H1 (cell line): ENCODE data around the gene JMJD1C. TPM values are rescaled to one million over a fixed set of nuclear protein-coding genes. Genes with fewer than 3 reads are reported as not detected.

Experiments
- CTCF ChIA-PET: fragments of 300-600 bp; sonication (Branson Sonifier 250); formaldehyde crosslinking; loops from one replicate; lab custom pipeline; 2021; ENCODE audit not compliant: partially characterized antibody; lab: Charles Lee
- POLR2A ChIA-PET: fragments of 300-600 bp; sonication (Branson Sonifier 250); formaldehyde crosslinking; loops from one replicate; lab custom pipeline; 2021; ENCODE audit warnings: inconsistent platforms; ENCODE audit not compliant: partially characterized antibody; lab: Charles Lee
- DNase-seq, 2 experiments: peaks; one replicate each; pipeline versions ENCODE4 v3.0.0 to v3.0.0-alpha.2; 2010 to 2022; ENCODE audit warnings: low spot score in 2 of 2, low read depth in 1 of 2, mixed read lengths in 1 of 2
- FAIRE-seq: peaks from 2 replicates; lab custom pipeline; 2011; peaks lifted over from hg19 to GRCh38; lab: Jason Lieb, UNC
- H2AFZ ChIP-seq: 2 replicates; pipeline ENCODE4 v1.8.1; 2012; ENCODE audit warnings: low read length, inconsistent platforms
- H2AK5ac ChIP-seq: 2 replicates; pipeline ENCODE4 v1.6.1; 2013; ENCODE audit warnings: low read depth, low read length
- H2BK120ac ChIP-seq: replicated peaks from 2 replicates; pipeline ENCODE3; 2013; ENCODE audit warnings: low read depth, low read length, inconsistent platforms
- H2BK12ac ChIP-seq: 2 replicates; pipeline ENCODE4 v1.6.1; 2013; ENCODE audit warnings: low read depth, low read length
- H2BK15ac ChIP-seq: 2 replicates; pipeline ENCODE4 v1.6.1; 2013; ENCODE audit warnings: low read length
- H2BK20ac ChIP-seq: 2 replicates; pipeline ENCODE4 v1.6.1; 2013; ENCODE audit warnings: low read length
- H2BK5ac ChIP-seq: 2 replicates; pipeline ENCODE4 v1.6.1; 2013; ENCODE audit warnings: low read depth, low read length
- H3K14ac ChIP-seq: 2 replicates; pipeline ENCODE4 v1.6.1; 2013; ENCODE audit warnings: inconsistent platforms; ENCODE audit not compliant: insufficient read length
- H3K18ac ChIP-seq: 2 replicates; pipeline ENCODE4 v1.6.1; 2013; ENCODE audit warnings: low read length; ENCODE audit errors: extremely low read depth
- H3K23ac ChIP-seq: 2 replicates; pipeline ENCODE4 v1.6.1; 2013; ENCODE audit warnings: inconsistent platforms; ENCODE audit not compliant: insufficient read length
- H3K23me2 ChIP-seq: 2 replicates; pipeline ENCODE4 v1.6.1; 2013; ENCODE audit warnings: low read depth, low read length
- H3K27ac ChIP-seq: 2 replicates; pipeline ENCODE4 v1.6.1; 2011; ENCODE audit warnings: low read depth, low read length, inconsistent platforms
- H3K27me3 ChIP-seq, 4 experiments: replicated peaks in 1 of 4; 1 replicate in 1 of 4; 2 replicates in 3 of 4; pipeline versions ENCODE4 v1.6.1 to v1.8.1; 2011 to 2013; ENCODE audit warnings: low read length in 3 of 4, mild to moderate bottlenecking in 3 of 4, inconsistent platforms in 2 of 4, mixed read lengths in 2 of 4, moderate library complexity in 1 of 4; ENCODE audit not compliant: control insufficient read depth in 3 of 4, insufficient read depth in 3 of 4; ENCODE audit errors: extremely low read depth in 1 of 4
- H3K36me3 ChIP-seq, 4 experiments: 2 replicates each; pipeline versions ENCODE4 v1.6.1 to v1.8.1; 2011 to 2013; ENCODE audit warnings: mild to moderate bottlenecking in 4 of 4, low read length in 3 of 4, moderate library complexity in 2 of 4, control low read depth in 1 of 4, inconsistent platforms in 1 of 4; ENCODE audit not compliant: insufficient read depth in 4 of 4, control insufficient read depth in 2 of 4
- H3K4ac ChIP-seq: replicated peaks from 2 replicates; pipeline ENCODE3; 2013; ENCODE audit warnings: low read length, low read depth, mixed read lengths, inconsistent platforms; ENCODE audit not compliant: insufficient read length
- H3K4me1 ChIP-seq, 4 experiments: replicated peaks in 1 of 4; 1 replicate in 1 of 4; 2 replicates in 3 of 4; pipeline versions ENCODE4 v1.6.1 to v1.8.1; 2011 to 2013; ENCODE audit warnings: low read length in 3 of 4, inconsistent platforms in 2 of 4, mixed read lengths in 1 of 4; ENCODE audit not compliant: insufficient read depth in 4 of 4, control insufficient read depth in 3 of 4
- H3K4me2 ChIP-seq, 2 experiments: 2 replicates each; pipeline versions ENCODE4 v1.6.1 to v1.8.1; 2011 to 2013; ENCODE audit warnings: low read depth in 2 of 2, low read length in 2 of 2, control low read depth in 1 of 2, inconsistent platforms in 1 of 2, mild to moderate bottlenecking in 1 of 2; ENCODE audit not compliant: insufficient read depth in 1 of 2
- H3K4me3 ChIP-seq, 4 experiments: fragments of 200-600, 300-600 bp in 1 of 4; sonication (generic), shearing (Covaris generic), sonication (Bioruptor Twin) in 1 of 4; 2 replicates each; pipeline versions ENCODE4 v1.5.1 to v1.8.1; 2011 to 2016; ENCODE audit warnings: low read length in 4 of 4, low read depth in 3 of 4, control low read depth in 2 of 4, inconsistent platforms in 2 of 4, mild to moderate bottlenecking in 2 of 4, mixed read lengths in 1 of 4, moderate library complexity in 1 of 4; ENCODE audit not compliant: insufficient read depth in 2 of 4; ENCODE audit errors: extremely low read depth in 1 of 4
- H3K56ac ChIP-seq: replicated peaks from 2 replicates; pipeline ENCODE3; 2013; ENCODE audit warnings: low read depth, mild to moderate bottlenecking, mixed read lengths, low read length, inconsistent platforms; ENCODE audit not compliant: insufficient read length
- H3K79me1 ChIP-seq: 2 replicates; pipeline ENCODE4 v1.6.1; 2013; ENCODE audit warnings: low read depth, low read length, control low read depth
- H3K79me2 ChIP-seq, 2 experiments: 2 replicates each; pipeline versions ENCODE4 v1.6.1 to v1.8.1; 2012 to 2013; ENCODE audit warnings: low read length in 2 of 2, mild to moderate bottlenecking in 2 of 2, inconsistent platforms in 1 of 2; ENCODE audit not compliant: insufficient read depth in 2 of 2, control insufficient read depth in 1 of 2
- H3K9ac ChIP-seq, 4 experiments: replicated peaks in 1 of 4; 1 replicate in 1 of 4; 2 replicates in 3 of 4; pipeline versions ENCODE4 v1.6.1 to v1.8.1; 2011 to 2013; ENCODE audit warnings: low read depth in 3 of 4, low read length in 3 of 4, control low read depth in 2 of 4, mild to moderate bottlenecking in 2 of 4, moderate library complexity in 2 of 4, inconsistent platforms in 1 of 4; ENCODE audit errors: extremely low read depth in 1 of 4
- H3K9me3 ChIP-seq, 2 experiments: 2 replicates each; pipeline versions ENCODE4 v1.6.1 to v1.8.1; 2012 to 2013; ENCODE audit warnings: mild to moderate bottlenecking in 2 of 2, moderate library complexity in 2 of 2, control low read depth in 1 of 2, inconsistent platforms in 1 of 2, low read depth in 1 of 2, low read length in 1 of 2, mixed read lengths in 1 of 2; ENCODE audit not compliant: insufficient read depth in 2 of 2
- H4K20me1 ChIP-seq, 2 experiments: replicated peaks in 1 of 2; 2 replicates each; pipeline versions ENCODE3 to v1.8.1; 2011 to 2013; ENCODE audit warnings: inconsistent platforms in 2 of 2, low read length in 2 of 2, mild to moderate bottlenecking in 1 of 2; ENCODE audit not compliant: insufficient read depth in 2 of 2, control insufficient read depth in 1 of 2
- H4K5ac ChIP-seq: 2 replicates; pipeline ENCODE4 v1.6.1; 2013; ENCODE audit warnings: low read length, low read depth, mixed read lengths, inconsistent platforms; ENCODE audit not compliant: insufficient read length
- H4K8ac ChIP-seq: 2 replicates; pipeline ENCODE4 v1.8.0; 2013; ENCODE audit warnings: mild to moderate bottlenecking, moderate library complexity, low read length, inconsistent platforms; ENCODE audit not compliant: insufficient read depth; ENCODE audit errors: extremely low read depth
- H4K91ac ChIP-seq: replicated peaks from 2 replicates; pipeline ENCODE3; 2013; ENCODE audit warnings: low read length, mixed read lengths, inconsistent platforms; ENCODE audit not compliant: insufficient read length
- CEBPB ChIP-seq: IDR thresholded peaks from 2 replicates; pipeline ENCODE4 v1.6.1; 2012; ENCODE audit warnings: low read depth, low read length
- CREB1 ChIP-seq: IDR thresholded peaks from 2 replicates; pipeline ENCODE4 v1.6.1; 2012; ENCODE audit warnings: inconsistent platforms
- E2F6 ChIP-seq: IDR thresholded peaks from 2 replicates; pipeline ENCODE4 v1.6.1; 2012; ENCODE audit warnings: inconsistent platforms
- EGR1 ChIP-seq: IDR thresholded peaks from 2 replicates; pipeline ENCODE4 v1.6.1; 2011; ENCODE audit warnings: low read depth, low read length, borderline replicate concordance
- NRF1 ChIP-seq: IDR thresholded peaks from 2 replicates; pipeline ENCODE4 v1.6.1; 2011; ENCODE audit warnings: mild to moderate bottlenecking, low read depth, low read length, improper control_type of control experiment
- RFX5 ChIP-seq: IDR thresholded peaks from 2 replicates; pipeline ENCODE4 v1.6.1; 2011; ENCODE audit warnings: low read depth, low read length, improper control_type of control experiment, borderline replicate concordance
- SIRT6 ChIP-seq: IDR thresholded peaks from one replicate; pipeline ENCODE4 v1.7.1; 2012; ENCODE audit warnings: low read length, inconsistent platforms
- YY1 ChIP-seq: IDR thresholded peaks from 2 replicates; pipeline ENCODE4 v1.6.1; 2011; ENCODE audit warnings: low read depth, mild to moderate bottlenecking, low read length
- WGBS, 2 experiments: shearing (Covaris generic) in 1 of 2; methylation state at CpG; one replicate each; pipeline versions ENCODE4 v1.1.6 to v1.1.7; 2013 to 2015; ENCODE audit warnings: low lambda C conversion rate in 2 of 2, mixed read lengths in 2 of 2, inconsistent platforms in 1 of 2, low coverage in 1 of 2, missing lambda C conversion rate in 1 of 2; ENCODE audit not compliant: insufficient replicate concordance in 2 of 2, insufficient coverage in 1 of 2, insufficient read length in 1 of 2; ENCODE audit errors: extremely low coverage in 1 of 2, missing lambda C conversion rate in 1 of 2; 5-methylcytosine and 5-hydroxymethylcytosine counted together
- polyA plus RNA-seq, 7 experiments: library from polyadenylated mRNA; depleted of rRNA in 3 of 7; stranded (reverse) in 5 of 7; unstranded in 2 of 7; fragments of >200 nt in 5 of 7; fragments of 200-250 nt in 2 of 7; gene quantifications; 1 replicate in 5 of 7; 2 replicates in 1 of 7; 4 replicates in 1 of 7; pipeline versions ENCODE4 v1.2.1 to v1.2.3, GENCODE V29; 2011 to 2013; ENCODE audit warnings: missing spikeins in 2 of 7, mixed read lengths in 2 of 7
- total RNA-seq: library from RNA; stranded (reverse); fragmentation: NEBNext Ultra II Directional; extraction: Animal tissue kit (Norgen Biotek cat#: 25700); gene quantifications from 2 replicates; pipeline ENCODE4 v1.2.1, GENCODE V29; 2021

The JMJD1C gene
- total and polyA plus RNA-seq, 2 of the 8 experiments (the other 6 are each of a cell fraction or from before 2014, with no cell fraction given) = 54.5 to 210 TPM

- no peak overlapping the region for H3K14ac ChIP-seq
- no peak overlapping the region for H3K18ac ChIP-seq
- POLR2A ChIA-PET = interaction anchor here (0.7 kb wide), 1 partner anchor 135 kb away, joined by 3 read pairs; no protein-coding TSS in a partner anchor
- H3K27ac ChIP-seq = no peak overlapping the region
- peaks cover 2% of the 10 kb centered on the region for H3K79me1 ChIP-seq
- H2AK5ac ChIP-seq = no peak overlapping the region
- no peaks in the 10 kb centered on the region; a peak in 1 of 7 replicates for H3K27me3 ChIP-seq
- no peak for TF ChIP-seq E2F6
- no peak for TF ChIP-seq EGR1
- no peak for TF ChIP-seq SIRT6
- no peak for TF ChIP-seq YY1
- no peak for TF ChIP-seq NRF1
- TF ChIP-seq CREB1 = no peak
- no peak for TF ChIP-seq RFX5
- TF ChIP-seq CEBPB = no peak
- TF ChIP-seq, all 59 proteins: peak for 0
- no peak for FAIRE-seq
- Histone ChIP-seq H2AFZ (no peak overlapping the region), H4K8ac (no peak overlapping the region), H3K79me2 (peaks cover 0 to 39% of the 10 kb centered on the region in 2 experiments; a peak in 2 of 4 replicates), H3K9ac (no peak overlapping the region), H2BK12ac (no peak overlapping the region), H3K4me2 (no peak overlapping the region), H2BK120ac (no peak overlapping the region), H4K5ac (no peak overlapping the region), H4K91ac (no peak overlapping the region), H2BK5ac (no peak overlapping the region), H3K9me3 (no peaks in the 10 kb centered on the region), H4K20me1 (peaks cover 1 to 5% of the 10 kb centered on the region in 2 experiments), H3K4me3 (no peak overlapping the region), H3K23me2 (no peaks in the 10 kb centered on the region), H2BK15ac (no peak overlapping the region), H3K56ac (no peak overlapping the region), H3K4ac (no peak overlapping the region), H3K36me3 (no peaks in the 10 kb centered on the region), H3K4me1 (no peaks in the 10 kb centered on the region), H2BK20ac (no peak overlapping the region), H3K23ac (no peak overlapping the region)
- no peak for DNase-seq
- CTCF ChIA-PET = no interaction called here
- 86% methylated on average over 2 of the region's 2 CpGs; no CpG with 5 or more reads in 1 of the 2 experiments for WGBS, 2 experiments
Measured at GRCh38 chr10:63369711-63370110, 96.1 kb downstream of the JMJD1C start.
